SU-DHL-6 (cell line): ENCODE measurements around the gene RBKS.

Experiments used
- H2AFZ ChIP-seq: fragments of 200-600 bp; sonication (generic); 2 replicates; pipeline ENCODE4 v1.6.1; 2014; ENCODE audit warnings: low read depth, mild to moderate bottlenecking, moderate library complexity, mixed read lengths, antibody characterized with exemption, low read length; ENCODE audit not compliant: severe bottlenecking
- H3F3A ChIP-seq: fragments of 200-600 bp; shearing (Covaris generic); 2 replicates; pipeline ENCODE4 v1.6.0; 2016; ENCODE audit warnings: antibody characterized with exemption, mild to moderate bottlenecking; ENCODE audit not compliant: insufficient read depth
- H3K27ac ChIP-seq: fragments of 200-600 bp; sonication (generic); 2 replicates; pipeline ENCODE4 v1.5.1; 2016; ENCODE audit warnings: low read depth, mild to moderate bottlenecking, low read length, moderate library complexity, mixed read lengths
- H3K27me3 ChIP-seq: fragments of 200-600 bp; sonication (generic), shearing (Covaris generic); 2 replicates; pipeline ENCODE4 v1.6.0; 2014; ENCODE audit warnings: mild to moderate bottlenecking, low read length
- H3K36me3 ChIP-seq: fragments of 200-600 bp; sonication (generic); 2 replicates; pipeline ENCODE4 v1.6.1; 2014; ENCODE audit warnings: mild to moderate bottlenecking, low read length, mixed read lengths
- H3K4me2 ChIP-seq: fragments of 300-600, 200-600 bp; shearing (Covaris generic), sonication (generic); 2 replicates; pipeline ENCODE4 v1.6.0; 2014; ENCODE audit warnings: low read length, low read depth, mild to moderate bottlenecking; ENCODE audit not compliant: poor library complexity, severe bottlenecking
- H3K4me3 ChIP-seq: fragments of 200-600 bp; sonication (generic); 2 replicates; pipeline ENCODE4 v1.5.1; 2014; ENCODE audit warnings: antibody characterized with exemption, low read length, mild to moderate bottlenecking, mixed read lengths; ENCODE audit not compliant: insufficient read depth, poor library complexity, severe bottlenecking
- H3K79me2 ChIP-seq: fragments of 200-600 bp; sonication (generic); 2 replicates; pipeline ENCODE4 v1.6.1; 2014; ENCODE audit warnings: mild to moderate bottlenecking, low read length, moderate library complexity; ENCODE audit not compliant: insufficient read depth
- H3K9ac ChIP-seq: fragments of 200-600 bp; sonication (generic); 2 replicates; pipeline ENCODE4 v1.7.0; 2014; ENCODE audit warnings: mild to moderate bottlenecking, low read length
- H3K9me2 ChIP-seq: fragments of 200-600 bp; sonication (generic); replicated peaks from 2 replicates; pipeline ENCODE4 v1.6.1; 2014; ENCODE audit warnings: low read length; ENCODE audit not compliant: insufficient read depth
- H3K9me3 ChIP-seq: fragments of 200-600 bp; sonication (generic); 2 replicates; pipeline ENCODE4 v1.6.1; 2014; ENCODE audit warnings: low read length, mixed read lengths; ENCODE audit not compliant: insufficient read depth
- H4K20me1 ChIP-seq: fragments of 200-600 bp; sonication (generic); 2 replicates; pipeline ENCODE4 v1.6.1; 2014; ENCODE audit warnings: low read depth, mild to moderate bottlenecking, antibody characterized with exemption, low read length, moderate library complexity, mixed read lengths
- EZH2phosphoT487 ChIP-seq: fragments of 200-600 bp; sonication (generic), shearing (Covaris generic); conservative IDR thresholded peaks from 2 replicates; pipeline ENCODE4 v1.6.1; 2018; ENCODE audit warnings: mild to moderate bottlenecking, antibody characterized with exemption, low read length, moderate library complexity, mixed read lengths
- TF ChIP-seq, protein P1 (sequence below): fragments of 200-600 bp; sonication (generic); IDR thresholded peaks from one replicate; pipeline ENCODE4 v1.5.1; 2017; ENCODE audit warnings: antibody characterized with exemption, mild to moderate bottlenecking, low read length, moderate library complexity; ENCODE audit not compliant: insufficient read depth, poor library complexity, severe bottlenecking

Gene RBKS

GRCh38 chr2:27890146-27890923, at the start of gene RBKS, which contains the start of gene BABAM2:
TSS of gene RBKS (minus strand) at chr2:27890387. CDS start at chr2:27890345, 42 bp downstream.
TSS of gene BABAM2 (plus strand) at chr2:27890729. CDS start at chr2:27894557, 3,828 bp downstream.
- Histone ChIP-seq H2AFZ (peak within 1 kb of the TSS; percentile 96), H3K27me3 (no peaks in the 10 kb centered on the region), H3K79me2 (peaks cover 13% of the 10 kb centered on the region), H3K9me2 (no peaks in the 10 kb centered on the region), H3K27ac (peak within 1 kb of the TSS; percentile 69), H4K20me1 (no peaks in the 10 kb centered on the region), H3F3A (peaks cover 22% of the 10 kb centered on the region), H3K9ac (peak within 1 kb of the TSS; percentile 77), H3K36me3 (no peaks in the 10 kb centered on the region), H3K9me3 (no peaks in the 10 kb centered on the region), H3K4me2 (peak within 1 kb of the TSS; percentile 87), H3K4me3 (peak within 1 kb of the TSS; percentile 73)
- no peak for TF ChIP-seq EZH2phosphoT487
- TF ChIP-seq, protein P1, sequence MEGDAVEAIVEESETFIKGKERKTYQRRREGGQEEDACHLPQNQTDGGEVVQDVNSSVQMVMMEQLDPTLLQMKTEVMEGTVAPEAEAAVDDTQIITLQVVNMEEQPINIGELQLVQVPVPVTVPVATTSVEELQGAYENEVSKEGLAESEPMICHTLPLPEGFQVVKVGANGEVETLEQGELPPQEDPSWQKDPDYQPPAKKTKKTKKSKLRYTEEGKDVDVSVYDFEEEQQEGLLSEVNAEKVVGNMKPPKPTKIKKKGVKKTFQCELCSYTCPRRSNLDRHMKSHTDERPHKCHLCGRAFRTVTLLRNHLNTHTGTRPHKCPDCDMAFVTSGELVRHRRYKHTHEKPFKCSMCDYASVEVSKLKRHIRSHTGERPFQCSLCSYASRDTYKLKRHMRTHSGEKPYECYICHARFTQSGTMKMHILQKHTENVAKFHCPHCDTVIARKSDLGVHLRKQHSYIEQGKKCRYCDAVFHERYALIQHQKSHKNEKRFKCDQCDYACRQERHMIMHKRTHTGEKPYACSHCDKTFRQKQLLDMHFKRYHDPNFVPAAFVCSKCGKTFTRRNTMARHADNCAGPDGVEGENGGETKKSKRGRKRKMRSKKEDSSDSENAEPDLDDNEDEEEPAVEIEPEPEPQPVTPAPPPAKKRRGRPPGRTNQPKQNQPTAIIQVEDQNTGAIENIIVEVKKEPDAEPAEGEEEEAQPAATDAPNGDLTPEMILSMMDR, result no peak

DNA sequence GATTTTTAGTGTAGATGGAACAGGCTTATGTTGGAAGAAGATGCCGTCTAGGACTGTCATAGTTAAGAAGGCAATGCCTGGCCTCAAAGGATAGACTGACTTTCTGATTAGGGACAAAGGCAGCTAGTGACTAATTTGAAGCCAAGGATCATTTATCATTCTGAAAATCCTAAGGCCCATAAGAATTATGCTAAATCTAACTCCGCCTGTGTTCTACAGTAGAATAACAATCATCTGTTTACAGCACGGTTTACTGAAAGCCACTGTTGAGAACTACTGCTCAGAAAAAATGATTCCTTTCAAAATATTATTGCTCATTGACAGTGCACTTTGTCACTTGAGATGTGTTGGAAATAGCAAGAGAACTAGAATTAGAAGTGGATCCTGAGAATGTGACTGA, 44.8 kb upstream of the RBKS start:
- Histone ChIP-seq H4K20me1 (no peaks in the 10 kb centered on the region), H3K4me3 (no peak overlapping the region), H3K4me2 (no peak overlapping the region), H3K9me3 (no peaks in the 10 kb centered on the region), H3K27ac (no peak overlapping the region), H3K9ac (no peak overlapping the region), H3K36me3 (no peaks in the 10 kb centered on the region), H2AFZ (no peak overlapping the region), H3K27me3 (no peaks in the 10 kb centered on the region), H3K79me2 (no peaks in the 10 kb centered on the region), H3K9me2 (no peaks in the 10 kb centered on the region), H3F3A (no peaks in the 10 kb centered on the region)
- no peak for TF ChIP-seq EZH2phosphoT487
- TF ChIP-seq, protein P1, result no peak

DNA sequence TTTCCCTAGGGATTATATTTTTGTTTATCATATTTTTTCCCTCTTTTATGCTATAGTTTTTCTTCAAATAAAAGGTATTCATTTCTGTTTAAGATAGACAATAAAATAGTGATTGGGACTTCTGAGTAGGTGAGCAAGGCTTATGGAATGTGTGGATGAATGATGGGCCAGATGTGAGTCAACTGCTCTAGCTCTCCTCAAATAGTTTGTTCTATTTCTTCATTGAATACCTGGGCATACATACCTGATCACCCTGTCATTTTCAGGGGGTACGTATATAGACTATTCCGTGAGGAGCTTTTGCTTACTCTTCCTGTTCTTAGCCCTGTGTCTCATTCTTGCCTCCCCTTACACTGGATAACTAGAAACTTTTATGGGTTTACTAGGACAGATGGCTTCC, 42.2 kb upstream of the RBKS start:
- Histone ChIP-seq H3K4me3 (no peak overlapping the region), H3K36me3 (no peaks in the 10 kb centered on the region), H3K79me2 (no peaks in the 10 kb centered on the region), H3K27me3 (no peaks in the 10 kb centered on the region), H3F3A (no peaks in the 10 kb centered on the region), H3K27ac (no peak overlapping the region), H2AFZ (no peak overlapping the region), H3K4me2 (no peak overlapping the region), H3K9ac (no peak overlapping the region), H3K9me2 (no peaks in the 10 kb centered on the region), H4K20me1 (no peaks in the 10 kb centered on the region), H3K9me3 (no peaks in the 10 kb centered on the region)
- no peak for TF ChIP-seq EZH2phosphoT487
- TF ChIP-seq, protein P1, result no peak
